Activated CD4-positive, alpha-beta T cell treated with anti-CD3 and anti-CD28 coated beads, Interleukin-2, amount 10 ng/mL, durations not matched to agents 7 days and 5 days (primary cell): Measurements from ENCODE around the gene LMAN1L. TPM values are rescaled to one million over a fixed set of nuclear protein-coding genes. Genes with fewer than 3 reads are reported as not detected.
"Not testable (repeated sequence)": the region's sequence is repeated elsewhere in the genome, so short reads cannot be mapped to it uniquely, and the experiment has no call there.

Experiments used
- CTCF ChIA-PET: fragments of 350-600 bp; sonication (Branson Sonifier 250); formaldehyde crosslinking; loops from one replicate; lab custom pipeline; 2021; ENCODE audit warnings: antibody characterized with exemption; lab: Charles Lee
- POLR2A ChIA-PET: fragments of 350-600 bp; sonication (Branson Sonifier 250); formaldehyde crosslinking; loops from one replicate; lab custom pipeline; 2021; ENCODE audit warnings: antibody characterized with exemption; lab: Charles Lee
- DNase-seq: peaks from one replicate; pipeline ENCODE4 v3.0.0-alpha.2; 2020
- H3K27ac Mint-ChIP-seq: one replicate; pipeline ENCODE4 v1.8.0; 2021; ENCODE audit warnings: mild to moderate bottlenecking, moderate library complexity, mixed read lengths
- H3K27me3 Mint-ChIP-seq: one replicate; pipeline ENCODE4 v1.8.0; 2021; ENCODE audit warnings: mixed read lengths
- H3K36me3 Mint-ChIP-seq: one replicate; pipeline ENCODE4 v1.8.0; 2021; ENCODE audit warnings: low read depth, mixed read lengths
- H3K4me1 Mint-ChIP-seq: one replicate; pipeline ENCODE4 v1.8.0; 2021; ENCODE audit warnings: mixed read lengths
- H3K4me3 Mint-ChIP-seq: one replicate; pipeline ENCODE4 v1.8.0; 2021; ENCODE audit warnings: mild to moderate bottlenecking, moderate library complexity, mixed read lengths
- H3K9me3 Mint-ChIP-seq: one replicate; pipeline ENCODE4 v1.8.0; 2021; ENCODE audit warnings: mixed read lengths
- total RNA-seq, 2 experiments: library from RNA; stranded (reverse); gene quantifications; one replicate each; pipeline ENCODE4 v1.2.3, GENCODE V29; 2021

The LMAN1L gene
- total RNA-seq, 2 experiments from 2014 or later = 0.87 to 0.92 TPM

- H3K4me3 Mint-ChIP-seq = peak overlapping the region; percentile 88
- no peak for DNase-seq
- ChIA-PET CTCF (interaction anchor here (1.0 to 27.9 kb wide), 7 partner anchors 9 to 177 kb away, joined by 3 to 930 read pairs (median 5); partner anchors contain the start of gene LMAN1L), POLR2A (interaction anchor here (1.1 to 1.2 kb wide), 2 partner anchors 8 to 14 kb away, joined by 4 to 7 read pairs; no protein-coding TSS in a partner anchor)
- peaks cover 57% of the 10 kb centered on the region for H3K4me1 Mint-ChIP-seq
- no peaks in the 10 kb centered on the region for H3K9me3 Mint-ChIP-seq
- peaks cover 61% of the 10 kb centered on the region for H3K36me3 Mint-ChIP-seq
- H3K27me3 Mint-ChIP-seq = no peaks in the 10 kb centered on the region
- peak overlapping the region; percentile 98 for H3K27ac Mint-ChIP-seq
These were observed 28.0 kb upstream of the LMAN1L start for GRCh38 chr15:74784426-74785193.

- POLR2A ChIA-PET = interaction anchor here (0.6 to 1.2 kb wide), 3 partner anchors 7 to 356 kb away, joined by 3 to 7 read pairs (median 4); no protein-coding TSS in a partner anchor
- Mint-ChIP-seq H3K4me3 (peak overlapping the region; percentile 88), H3K4me1 (peaks cover 57% of the 10 kb centered on the region), H3K36me3 (peaks cover 65% of the 10 kb centered on the region), H3K9me3 (no peaks in the 10 kb centered on the region), H3K27ac (peak overlapping the region; percentile 98), H3K27me3 (no peaks in the 10 kb centered on the region)
- DNase-seq = peak; percentile 72
- CTCF ChIA-PET = interaction anchor here (0.8 to 27.9 kb wide), 10 partner anchors 4 to 177 kb away, joined by 3 to 930 read pairs (median 4); partner anchors contain the start of genes CSK and LMAN1L
These were observed 27.2 kb upstream of the LMAN1L start for GRCh38 chr15:74785194-74786032.

GRCh38 chr15:74786081-74786480 is 26.6 kb upstream of the LMAN1L start:
- Mint-ChIP-seq H3K27ac (peak overlapping the region; percentile 98), H3K36me3 (peaks cover 70% of the 10 kb centered on the region), H3K4me3 (peak overlapping the region; percentile 88), H3K4me1 (peaks cover 57% of the 10 kb centered on the region)
- H3K27me3 Mint-ChIP-seq, H3K9me3 Mint-ChIP-seq, DNase-seq: not testable (repeated sequence)
- ChIA-PET CTCF (interaction anchor here (0.6 to 27.9 kb wide), 6 partner anchors 5 to 288 kb away, joined by 3 to 930 read pairs (median 10); partner anchors contain the start of genes CSK and LMAN1L), POLR2A (interaction anchor here (0.6 kb wide), 1 partner anchor 357 kb away, joined by 3 read pairs; no protein-coding TSS in a partner anchor)

- ChIA-PET CTCF (interaction anchor here (0.5 to 27.9 kb wide), 28 partner anchors 6 to 786 kb away, joined by 3 to 930 read pairs (median 4); partner anchors contain the start of genes CLK3, CSK, FAM219B and LMAN1L), POLR2A (interaction anchor here (0.8 to 2.0 kb wide), 3 partner anchors 9 to 119 kb away, joined by 3 to 14 read pairs (median 3); no protein-coding TSS in a partner anchor)
- peak; percentile 40 for DNase-seq
- Mint-ChIP-seq H3K4me3 (peak overlapping the region; percentile 88), H3K4me1 (peaks cover 58% of the 10 kb centered on the region), H3K27me3 (no peaks in the 10 kb centered on the region), H3K36me3 (peaks cover 74% of the 10 kb centered on the region), H3K27ac (peak overlapping the region; percentile 98), H3K9me3 (no peaks in the 10 kb centered on the region)
These were observed 26.0 kb upstream of the LMAN1L start for GRCh38 chr15:74786551-74787165.

- Mint-ChIP-seq H3K4me1 (peaks cover 66% of the 10 kb centered on the region), H3K27me3 (no peaks in the 10 kb centered on the region), H3K27ac (peak overlapping the region; percentile 98), H3K36me3 (peaks cover 81% of the 10 kb centered on the region), H3K4me3 (peak overlapping the region; percentile 88), H3K9me3 (no peaks in the 10 kb centered on the region)
- DNase-seq = peak; percentile 95
- ChIA-PET POLR2A (interaction anchor here (0.5 to 2.0 kb wide), 5 partner anchors 9 to 172 kb away, joined by 3 to 14 read pairs (median 3); partner anchors contain the start of gene CLK3), CTCF (interaction anchor here (0.5 to 27.9 kb wide), 44 partner anchors 6 to 785 kb away, joined by 3 to 930 read pairs (median 3); partner anchors contain the start of genes CLK3, CSK, FAM219B and LMAN1L)
These were observed 25.2 kb upstream of the LMAN1L start for GRCh38 chr15:74787251-74788041.

GRCh38 chr15:74788042-74788682 is 24.5 kb upstream of the LMAN1L start:
- no peak for DNase-seq
- CTCF ChIA-PET = interaction anchor here (0.6 to 27.9 kb wide), 38 partner anchors 7 to 664 kb away, joined by 3 to 930 read pairs (median 4); partner anchors contain the start of genes CLK3, CSK, FAM219B and LMAN1L
- POLR2A ChIA-PET = interaction anchor here (1.4 to 2.0 kb wide), 2 partner anchors 11 to 173 kb away, joined by 3 to 14 read pairs; partner anchors contain the start of gene CLK3
- no peaks in the 10 kb centered on the region for H3K27me3 Mint-ChIP-seq
- no peaks in the 10 kb centered on the region for H3K9me3 Mint-ChIP-seq
- peak overlapping the region; percentile 88 for H3K4me3 Mint-ChIP-seq
- H3K27ac Mint-ChIP-seq = peak overlapping the region; percentile 98
- peaks cover 78% of the 10 kb centered on the region for H3K36me3 Mint-ChIP-seq
- peaks cover 73% of the 10 kb centered on the region for H3K4me1 Mint-ChIP-seq

GRCh38 chr15:74788683-74789151 is 23.9 kb upstream of the LMAN1L start:
- H3K36me3 Mint-ChIP-seq = peaks cover 76% of the 10 kb centered on the region
- H3K9me3 Mint-ChIP-seq = no peaks in the 10 kb centered on the region
- POLR2A ChIA-PET = interaction anchor here (1.4 to 2.0 kb wide), 2 partner anchors 11 to 173 kb away, joined by 3 to 14 read pairs; partner anchors contain the start of gene CLK3
- peak overlapping the region; percentile 88 for H3K4me3 Mint-ChIP-seq
- CTCF ChIA-PET = interaction anchor here (1.0 to 27.9 kb wide), 16 partner anchors 8 to 200 kb away, joined by 3 to 930 read pairs (median 8); partner anchors contain the start of genes CLK3, CSK, FAM219B and LMAN1L
- H3K27ac Mint-ChIP-seq = peak overlapping the region; percentile 98
- no peaks in the 10 kb centered on the region for H3K27me3 Mint-ChIP-seq
- peaks cover 78% of the 10 kb centered on the region for H3K4me1 Mint-ChIP-seq
- peak; percentile 82 for DNase-seq

GRCh38 chr15:74789171-74789631 is 23.4 kb upstream of the LMAN1L start:
- peak overlapping the region; percentile 88 for H3K4me3 Mint-ChIP-seq
- peak overlapping the region; percentile 98 for H3K27ac Mint-ChIP-seq
- ChIA-PET CTCF (interaction anchor here (2.5 to 27.9 kb wide), 3 partner anchors 8 to 81 kb away, joined by 11 to 930 read pairs (median 930); partner anchors contain the start of genes CSK and LMAN1L), POLR2A (interaction anchor here (1.3 kb wide), 1 partner anchor 9 kb away, joined by 3 read pairs; no protein-coding TSS in a partner anchor)
- H3K36me3 Mint-ChIP-seq = peaks cover 72% of the 10 kb centered on the region
- DNase-seq = peak; percentile 66
- H3K27me3 Mint-ChIP-seq = no peaks in the 10 kb centered on the region
- H3K9me3 Mint-ChIP-seq = no peaks in the 10 kb centered on the region
- H3K4me1 Mint-ChIP-seq = peaks cover 80% of the 10 kb centered on the region

GRCh38 chr15:74789741-74790079 is 22.9 kb upstream of the LMAN1L start:
- peaks cover 85% of the 10 kb centered on the region for H3K4me1 Mint-ChIP-seq
- ChIA-PET CTCF (interaction anchor here (0.6 to 27.9 kb wide), 3 partner anchors 9 to 65 kb away, joined by 3 to 930 read pairs (median 930); partner anchors contain the start of genes CSK and LMAN1L), POLR2A (interaction anchor here (1.3 kb wide), 1 partner anchor 9 kb away, joined by 3 read pairs; no protein-coding TSS in a partner anchor)
- H3K27ac Mint-ChIP-seq = peak overlapping the region; percentile 98
- H3K4me3 Mint-ChIP-seq = peak overlapping the region; percentile 88
- DNase-seq = no peak
- no peaks in the 10 kb centered on the region for H3K9me3 Mint-ChIP-seq
- H3K36me3 Mint-ChIP-seq = peaks cover 68% of the 10 kb centered on the region
- H3K27me3 Mint-ChIP-seq = no peaks in the 10 kb centered on the region
